ENCODE data around the gene RCVRN.

DNA sequence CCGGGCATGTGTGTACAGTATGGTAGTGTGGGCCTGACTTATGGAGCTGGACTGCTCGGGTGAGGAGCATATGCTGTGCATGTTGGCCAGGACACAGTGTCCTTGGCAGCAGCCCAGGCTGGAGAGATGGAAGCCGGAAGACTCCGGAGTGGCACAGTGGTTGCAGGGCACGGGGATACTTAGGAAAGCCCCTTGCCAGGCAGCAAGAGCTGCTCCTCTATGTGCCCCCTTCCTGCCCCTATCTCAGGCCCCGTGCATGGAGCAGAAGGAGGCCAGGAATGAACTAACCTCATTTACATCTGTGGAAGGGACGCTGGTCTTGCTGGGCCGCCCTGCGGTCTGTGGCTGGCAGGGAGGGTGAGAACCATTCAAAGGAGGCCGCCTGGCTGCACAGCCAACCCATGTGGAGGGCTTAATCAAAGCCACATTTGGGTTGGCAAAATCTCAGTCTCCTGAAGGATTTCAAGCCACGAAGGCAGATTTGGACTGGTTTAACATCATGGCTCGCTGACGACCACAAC lies 32.2 kb upstream of the RCVRN start:
- TF ChIP-seq, protein P1, sequence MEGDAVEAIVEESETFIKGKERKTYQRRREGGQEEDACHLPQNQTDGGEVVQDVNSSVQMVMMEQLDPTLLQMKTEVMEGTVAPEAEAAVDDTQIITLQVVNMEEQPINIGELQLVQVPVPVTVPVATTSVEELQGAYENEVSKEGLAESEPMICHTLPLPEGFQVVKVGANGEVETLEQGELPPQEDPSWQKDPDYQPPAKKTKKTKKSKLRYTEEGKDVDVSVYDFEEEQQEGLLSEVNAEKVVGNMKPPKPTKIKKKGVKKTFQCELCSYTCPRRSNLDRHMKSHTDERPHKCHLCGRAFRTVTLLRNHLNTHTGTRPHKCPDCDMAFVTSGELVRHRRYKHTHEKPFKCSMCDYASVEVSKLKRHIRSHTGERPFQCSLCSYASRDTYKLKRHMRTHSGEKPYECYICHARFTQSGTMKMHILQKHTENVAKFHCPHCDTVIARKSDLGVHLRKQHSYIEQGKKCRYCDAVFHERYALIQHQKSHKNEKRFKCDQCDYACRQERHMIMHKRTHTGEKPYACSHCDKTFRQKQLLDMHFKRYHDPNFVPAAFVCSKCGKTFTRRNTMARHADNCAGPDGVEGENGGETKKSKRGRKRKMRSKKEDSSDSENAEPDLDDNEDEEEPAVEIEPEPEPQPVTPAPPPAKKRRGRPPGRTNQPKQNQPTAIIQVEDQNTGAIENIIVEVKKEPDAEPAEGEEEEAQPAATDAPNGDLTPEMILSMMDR (conservative IDR thresholded peaks at IDR 0.05 in 1 of 2, IDR thresholded peaks at IDR 0.05 in 1 of 2; ENCODE audit: extremely low read depth in 1 of 2, insufficient read depth in 1 of 2, low read depth in 1 of 2, low read length in 2 of 2): no peak
- TF ChIP-seq EZH2 (IDR thresholded peaks at IDR 0.05; ENCODE audit: borderline replicate concordance, low read length): no peak

Measured in mammary epithelial cell (primary cell).